Measurements from ENCODE around the gene S100Z. TPM values are rescaled to one million over a fixed set of nuclear protein-coding genes. Genes with fewer than 3 reads are reported as not detected.
"Not testable (repeated sequence)": the region's sequence is repeated elsewhere in the genome, so short reads cannot be mapped to it uniquely, and the experiment has no call there.

S100Z gene
- total RNA-seq, 3 donors from 2014 or later = 0.78 TPM; not detected in 2

DNA sequence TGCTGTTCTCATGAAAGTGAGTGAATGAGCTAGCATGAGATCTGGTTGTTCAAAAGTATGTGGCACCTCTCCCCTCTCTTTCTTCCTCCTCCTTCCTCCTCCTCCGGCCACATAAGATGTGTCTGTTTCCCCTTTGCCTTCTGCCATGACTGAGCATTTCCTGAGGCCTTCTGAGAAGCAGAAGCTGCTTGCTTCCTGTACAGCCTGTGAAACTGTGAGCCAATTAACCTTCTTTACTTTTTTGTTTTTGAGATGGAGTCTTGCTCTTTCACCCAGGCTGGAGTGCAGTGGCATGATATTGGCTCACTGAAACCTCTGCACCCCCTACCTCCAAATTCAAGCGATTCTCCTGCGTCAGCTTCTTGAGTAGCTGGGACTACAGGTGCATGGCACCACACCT is 6.1 kb downstream of the S100Z start:
- no peak for DNase-seq
- H3K4me1 ChIP-seq (ENCODE audit: low read depth) = peaks cover 16% of the 10 kb centered on the region

DNA sequence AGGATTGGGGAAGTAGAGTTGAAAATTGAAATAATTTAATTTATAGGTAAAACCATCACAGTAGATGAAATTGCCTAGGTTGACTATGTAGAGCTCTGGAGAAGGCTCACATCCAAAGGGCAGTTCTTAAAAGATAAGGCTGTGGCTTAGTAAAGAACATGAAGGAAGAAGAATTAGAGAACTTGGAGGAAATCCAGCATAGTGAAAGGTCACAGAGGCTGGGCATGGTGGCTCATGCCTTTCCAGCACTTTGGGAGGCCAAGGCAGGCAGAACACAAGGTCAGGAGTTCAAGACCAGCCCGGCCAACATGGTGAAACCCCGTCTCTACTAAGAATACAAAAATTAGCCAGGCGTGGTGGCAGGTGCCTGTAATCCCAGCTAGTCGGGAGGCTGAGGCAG is 7.0 kb downstream of the S100Z start:
- H3K36me3 ChIP-seq (ENCODE audit: low read depth); intact Hi-C loops (cut with DNase I, micrococcal nuclease); H3K9me3 ChIP-seq; H3K4me3 ChIP-seq: not testable (repeated sequence)
- DNase-seq (peak in 1 of 3 donors; percentile 40), ATAC-seq (peak; percentile 61)
- peaks cover 16% of the 10 kb centered on the region for H3K4me1 ChIP-seq (ENCODE audit: low read depth)

More for the DNA sequence above, 6.1 kb downstream of the S100Z start:
- no peaks in the 10 kb centered on the region for H3K36me3 ChIP-seq (ENCODE audit: low read depth)
- no peaks in the 10 kb centered on the region for H3K9me3 ChIP-seq
- intact Hi-C loops (cut with DNase I, micrococcal nuclease) = no loop called here
- TF ChIP-seq, protein P1, sequence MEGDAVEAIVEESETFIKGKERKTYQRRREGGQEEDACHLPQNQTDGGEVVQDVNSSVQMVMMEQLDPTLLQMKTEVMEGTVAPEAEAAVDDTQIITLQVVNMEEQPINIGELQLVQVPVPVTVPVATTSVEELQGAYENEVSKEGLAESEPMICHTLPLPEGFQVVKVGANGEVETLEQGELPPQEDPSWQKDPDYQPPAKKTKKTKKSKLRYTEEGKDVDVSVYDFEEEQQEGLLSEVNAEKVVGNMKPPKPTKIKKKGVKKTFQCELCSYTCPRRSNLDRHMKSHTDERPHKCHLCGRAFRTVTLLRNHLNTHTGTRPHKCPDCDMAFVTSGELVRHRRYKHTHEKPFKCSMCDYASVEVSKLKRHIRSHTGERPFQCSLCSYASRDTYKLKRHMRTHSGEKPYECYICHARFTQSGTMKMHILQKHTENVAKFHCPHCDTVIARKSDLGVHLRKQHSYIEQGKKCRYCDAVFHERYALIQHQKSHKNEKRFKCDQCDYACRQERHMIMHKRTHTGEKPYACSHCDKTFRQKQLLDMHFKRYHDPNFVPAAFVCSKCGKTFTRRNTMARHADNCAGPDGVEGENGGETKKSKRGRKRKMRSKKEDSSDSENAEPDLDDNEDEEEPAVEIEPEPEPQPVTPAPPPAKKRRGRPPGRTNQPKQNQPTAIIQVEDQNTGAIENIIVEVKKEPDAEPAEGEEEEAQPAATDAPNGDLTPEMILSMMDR (IDR thresholded peaks at IDR 0.05) = no peak
- H3K4me3 ChIP-seq = no peak overlapping the region
- peak; percentile 72 for ATAC-seq

DNA sequence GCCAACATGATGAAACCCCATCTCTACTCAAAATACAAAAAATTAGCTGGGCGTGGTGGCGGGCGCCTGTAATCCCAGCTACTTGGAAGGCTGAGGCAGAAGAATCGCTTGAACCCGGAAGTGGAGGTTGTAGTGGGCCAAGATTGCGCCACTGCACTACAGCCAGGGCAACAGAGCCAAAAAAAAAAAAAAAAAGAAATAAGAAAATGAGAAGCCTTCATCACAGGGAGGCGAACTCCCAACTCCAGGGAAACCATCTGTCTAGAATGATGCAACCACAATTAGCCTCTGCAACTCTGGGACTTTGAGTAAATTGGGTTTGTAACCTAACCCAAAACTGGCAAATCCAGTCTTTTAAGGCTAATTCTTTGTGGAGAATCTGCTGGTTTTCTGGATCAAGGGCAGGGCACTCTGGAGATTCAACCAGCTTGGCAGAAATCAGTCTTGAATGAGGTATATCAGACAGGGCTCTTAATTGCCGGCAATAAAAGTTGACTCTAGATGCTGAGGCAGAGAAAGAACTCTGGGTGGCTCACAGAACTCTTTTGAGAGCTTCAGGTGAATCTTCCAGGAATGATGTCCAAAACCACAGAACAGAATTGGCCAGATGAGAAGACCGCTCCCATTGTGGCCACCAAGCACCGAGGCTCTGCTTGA is 9.9 kb downstream of the S100Z start:
- DNase-seq (no peak), ATAC-seq (peak; percentile 65)
- intact Hi-C loops (cut with DNase I, micrococcal nuclease) = loop anchor here in 1 of 2 donors (10.0 kb wide), 1 partner anchor 635 kb away; the partner anchor contains the start of gene WDR41
- no peaks in the 10 kb centered on the region for H3K36me3 ChIP-seq (ENCODE audit: low read depth)
- no peak overlapping the region for H3K4me3 ChIP-seq
- peaks cover 20% of the 10 kb centered on the region for H3K4me1 ChIP-seq (ENCODE audit: low read depth)
- no peaks in the 10 kb centered on the region for H3K9me3 ChIP-seq
- TF ChIP-seq, protein P1 (IDR thresholded peaks at IDR 0.05) = no peak

DNA sequence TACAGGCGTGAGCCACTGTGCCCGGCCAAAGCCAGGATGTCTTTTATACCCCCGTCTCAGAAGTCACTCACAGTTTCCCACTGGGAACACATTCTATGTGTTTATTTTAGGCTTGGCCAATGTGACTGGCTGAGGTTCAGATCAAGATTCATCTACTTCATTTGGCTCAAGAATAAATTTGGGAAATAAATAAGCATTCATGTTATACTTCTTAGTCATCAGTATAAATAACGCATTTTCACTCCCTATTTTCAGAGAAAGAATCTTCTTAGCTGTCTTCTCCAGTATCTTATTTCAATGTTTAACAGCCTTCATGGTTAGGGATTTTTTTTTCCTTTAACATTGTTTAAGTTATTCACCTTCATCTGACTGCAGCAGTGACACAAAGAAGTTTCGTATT is 11.8 kb downstream of the S100Z start:
- peaks cover 4% of the 10 kb centered on the region for H3K4me1 ChIP-seq (ENCODE audit: low read depth)
- intact Hi-C loops (cut with DNase I, micrococcal nuclease) = loop anchor here in 1 of 2 donors (10.0 kb wide), 1 partner anchor 633 kb away; the partner anchor contains the start of gene WDR41

DNA sequence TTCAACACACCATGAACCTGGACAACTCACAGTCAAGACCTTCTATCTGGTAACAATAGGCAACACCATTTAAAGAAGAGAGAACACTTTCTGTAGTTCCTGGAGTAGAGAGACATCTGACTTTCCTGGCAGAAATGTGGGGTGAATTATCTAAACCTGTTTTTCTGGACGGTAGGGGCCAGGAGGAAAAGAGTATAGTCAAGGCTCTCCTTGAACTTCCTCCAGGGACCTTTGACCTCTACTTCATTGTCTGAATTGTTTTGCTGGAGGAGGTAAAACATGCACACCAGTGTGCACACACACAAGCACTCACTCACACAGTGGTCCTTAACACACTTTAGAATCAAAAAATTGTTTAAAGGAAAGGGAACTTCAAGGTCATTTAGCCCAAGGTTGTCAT is 13.2 kb downstream of the S100Z start:
- no peak for DNase-seq
- TF ChIP-seq, protein P1 (IDR thresholded peaks at IDR 0.05) = no peak
- Histone ChIP-seq H3K36me3 (ENCODE audit: low read depth) (no peaks in the 10 kb centered on the region), H3K4me3 (no peak overlapping the region), H3K9me3 (no peaks in the 10 kb centered on the region), H3K4me1 (ENCODE audit: low read depth) (peaks cover 4% of the 10 kb centered on the region)
- intact Hi-C loops (cut with DNase I, micrococcal nuclease) = loop anchor here in 1 of 2 donors (10.0 kb wide), 1 partner anchor 632 kb away; the partner anchor contains the start of gene WDR41
- peak; percentile 46 for ATAC-seq

More for the DNA sequence above, 11.8 kb downstream of the S100Z start:
- no peak for DNase-seq
- no peak overlapping the region for H3K4me3 ChIP-seq
- TF ChIP-seq, protein P1 (IDR thresholded peaks at IDR 0.05) = no peak
- no peak for ATAC-seq
- no peaks in the 10 kb centered on the region for H3K36me3 ChIP-seq (ENCODE audit: low read depth)
- no peaks in the 10 kb centered on the region for H3K9me3 ChIP-seq

DNA sequence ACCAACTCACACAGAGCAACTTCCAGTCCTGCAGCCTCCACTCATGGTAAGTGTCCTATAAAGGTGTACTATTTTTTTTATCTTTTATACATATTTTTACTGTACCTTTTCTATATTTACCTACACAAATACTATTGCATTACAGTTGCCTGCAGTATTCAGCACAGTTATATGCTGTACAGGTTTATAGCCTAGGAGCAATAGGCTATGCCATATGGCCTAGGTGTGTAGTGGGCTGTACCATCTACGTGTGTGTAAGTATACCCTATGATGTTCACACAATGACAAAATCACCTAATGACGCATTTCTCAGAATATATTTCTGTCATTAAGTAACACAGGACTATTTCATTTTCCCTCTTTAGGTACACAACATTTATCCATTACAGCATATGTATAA is 16.7 kb downstream of the S100Z start:
- Histone ChIP-seq H3K4me3 (no peak overlapping the region), H3K36me3 (ENCODE audit: low read depth) (no peaks in the 10 kb centered on the region), H3K9me3 (no peaks in the 10 kb centered on the region), H3K4me1 (ENCODE audit: low read depth) (peaks cover 4% of the 10 kb centered on the region)
- intact Hi-C loops (cut with DNase I, micrococcal nuclease) = loop anchor here in 1 of 2 donors (10.0 kb wide), 1 partner anchor 628 kb away; the partner anchor contains the start of gene WDR41
- TF ChIP-seq, protein P1 (IDR thresholded peaks at IDR 0.05) = no peak
- DNase-seq (no peak), ATAC-seq (peak; percentile 70)

Data from mucosa of descending colon (tissue), 3 donors.